ENCODE measurements around the gene HDAC9.
"Not testable (repeated sequence)": the region's sequence is repeated elsewhere in the genome, so short reads cannot be mapped to it uniquely, and the experiment has no call there.

Gene HDAC9

GRCh38 chr7:18736012-18736411 lies 240.5 kb downstream of the HDAC9 start:
- not testable (repeated sequence) for DNase-seq (ENCODE audit: low read depth)

- DNase-seq (ENCODE audit: low read depth): no peak
These were observed 245.0 kb downstream of the HDAC9 start for GRCh38 chr7:18740579-18740988.

GRCh38 chr7:18753972-18754610 lies 258.5 kb downstream of the HDAC9 start:
- DNase-seq (ENCODE audit: low read depth): peak; percentile 96

- no peak for DNase-seq (ENCODE audit: low read depth)
These were observed 259.2 kb downstream of the HDAC9 start for GRCh38 chr7:18754766-18755165.

GRCh38 chr7:18755793-18756192 lies 260.2 kb downstream of the HDAC9 start:
- no peak for DNase-seq (ENCODE audit: low read depth)

- no peak for DNase-seq (ENCODE audit: low read depth)
These were observed 261.0 kb downstream of the HDAC9 start for GRCh38 chr7:18756378-18757050.

GRCh38 chr7:18760046-18760445 lies 264.5 kb downstream of the HDAC9 start:
- DNase-seq (ENCODE audit: low read depth): no peak

GRCh38 chr7:18760631-18761445 lies 265.3 kb downstream of the HDAC9 start:
- DNase-seq (ENCODE audit: low read depth): no peak

- DNase-seq (ENCODE audit: low read depth): peak; percentile 45
These were observed 266.6 kb downstream of the HDAC9 start for GRCh38 chr7:18762189-18762588.

GRCh38 chr7:18768256-18768655 lies 272.7 kb downstream of the HDAC9 start:
- no peak for DNase-seq (ENCODE audit: low read depth)

- DNase-seq (ENCODE audit: low read depth): peak; percentile 86
These were observed 274.7 kb downstream of the HDAC9 start for GRCh38 chr7:18770154-18770811.

- no peak for DNase-seq (ENCODE audit: low read depth)
These were observed 275.3 kb downstream of the HDAC9 start for GRCh38 chr7:18770822-18771221.

- no peak for DNase-seq (ENCODE audit: low read depth)
These were observed 276.5 kb downstream of the HDAC9 start for GRCh38 chr7:18771834-18772566.

- DNase-seq (ENCODE audit: low read depth): no peak
These were observed 277.0 kb downstream of the HDAC9 start for GRCh38 chr7:18772567-18772965.

GRCh38 chr7:18777314-18777713 lies 281.8 kb downstream of the HDAC9 start:
- DNase-seq (ENCODE audit: low read depth): no peak

- no peak for DNase-seq (ENCODE audit: low read depth)
These were observed 283.0 kb downstream of the HDAC9 start for GRCh38 chr7:18778594-18778993.

- DNase-seq (ENCODE audit: low read depth): no peak
These were observed 284.7 kb downstream of the HDAC9 start for GRCh38 chr7:18780266-18780665.

- no peak for DNase-seq (ENCODE audit: low read depth)
These were observed 285.4 kb downstream of the HDAC9 start for GRCh38 chr7:18780938-18781337.

- no peak for DNase-seq (ENCODE audit: low read depth)
These were observed 290.7 kb downstream of the HDAC9 start for GRCh38 chr7:18786196-18786727.

GRCh38 chr7:18786796-18787195 lies 291.2 kb downstream of the HDAC9 start:
- DNase-seq (ENCODE audit: low read depth): no peak

GRCh38 chr7:18788026-18788425 lies 292.5 kb downstream of the HDAC9 start:
- DNase-seq (ENCODE audit: low read depth): no peak

All from GM04503 (cell line).